Osteoblast (primary cell): ENCODE results near the gene SMARCE1. TPM values are rescaled to one million over a fixed set of nuclear protein-coding genes. Genes with fewer than 3 reads are reported as not detected.

Source experiments
- DNase-seq: peaks from one replicate; pipeline ENCODE4 v3.0.0; 2011; ENCODE audit warnings: low spot score, mixed read lengths; ENCODE audit not compliant: insufficient read length; ENCODE audit errors: missing footprints
- H2AFZ ChIP-seq: 2 replicates; pipeline ENCODE4 v1.6.0; 2011; ENCODE audit warnings: mild to moderate bottlenecking, low read length
- H3K27ac ChIP-seq: 2 replicates; pipeline ENCODE4 v1.5.1; 2011; ENCODE audit warnings: mild to moderate bottlenecking, low read depth, low read length, moderate library complexity
- H3K27me3 ChIP-seq: 2 replicates; pipeline ENCODE4 v1.6.0; 2012; ENCODE audit warnings: mild to moderate bottlenecking, control low read depth, inconsistent platforms, low read length, moderate library complexity; ENCODE audit not compliant: insufficient read depth
- H3K36me3 ChIP-seq: 2 replicates; pipeline ENCODE4 v1.5.1; 2011; ENCODE audit warnings: mild to moderate bottlenecking, low read length, control low read depth, moderate library complexity; ENCODE audit not compliant: insufficient read depth
- H3K4me1 ChIP-seq: 2 replicates; pipeline ENCODE4 v1.5.1; 2011; ENCODE audit warnings: mild to moderate bottlenecking, low read length, control low read depth, moderate library complexity; ENCODE audit not compliant: insufficient read depth
- H3K4me2 ChIP-seq: 2 replicates; pipeline ENCODE4 v1.6.0; 2011; ENCODE audit warnings: mild to moderate bottlenecking, low read length; ENCODE audit not compliant: insufficient read depth
- H3K4me3 ChIP-seq: fragments of 200-600 bp; sonication (generic); 3 replicates; pipeline ENCODE4 v1.5.1; 2012; ENCODE audit warnings: mild to moderate bottlenecking, low read length, inconsistent platforms; ENCODE audit not compliant: insufficient read depth
- H3K79me2 ChIP-seq: 2 replicates; pipeline ENCODE4 v1.6.0; 2012; ENCODE audit warnings: mild to moderate bottlenecking, low read length, control low read depth, inconsistent platforms; ENCODE audit not compliant: insufficient read depth
- H3K9me3 ChIP-seq: 2 replicates; pipeline ENCODE4 v1.5.1; 2011; ENCODE audit warnings: low read depth, low read length, control low read depth
- H4K20me1 ChIP-seq: 2 replicates; pipeline ENCODE4 v1.6.0; 2012; ENCODE audit warnings: mild to moderate bottlenecking, low read length, control low read depth; ENCODE audit not compliant: insufficient read depth
- total RNA-seq: library from RNA; depleted of rRNA; stranded (reverse); fragments of >200 nt; gene quantifications from 2 replicates; pipeline ENCODE4 v1.2.3, GENCODE V29; 2012
- TF ChIP-seq, protein P1 (sequence below): IDR thresholded peaks from 2 replicates; pipeline ENCODE4 v1.5.1; 2011; ENCODE audit warnings: mild to moderate bottlenecking, low read depth, low read length, moderate library complexity; ENCODE audit errors: extremely low read depth

The SMARCE1 gene
- total RNA-seq, 1 donor, result 101 TPM

DNA sequence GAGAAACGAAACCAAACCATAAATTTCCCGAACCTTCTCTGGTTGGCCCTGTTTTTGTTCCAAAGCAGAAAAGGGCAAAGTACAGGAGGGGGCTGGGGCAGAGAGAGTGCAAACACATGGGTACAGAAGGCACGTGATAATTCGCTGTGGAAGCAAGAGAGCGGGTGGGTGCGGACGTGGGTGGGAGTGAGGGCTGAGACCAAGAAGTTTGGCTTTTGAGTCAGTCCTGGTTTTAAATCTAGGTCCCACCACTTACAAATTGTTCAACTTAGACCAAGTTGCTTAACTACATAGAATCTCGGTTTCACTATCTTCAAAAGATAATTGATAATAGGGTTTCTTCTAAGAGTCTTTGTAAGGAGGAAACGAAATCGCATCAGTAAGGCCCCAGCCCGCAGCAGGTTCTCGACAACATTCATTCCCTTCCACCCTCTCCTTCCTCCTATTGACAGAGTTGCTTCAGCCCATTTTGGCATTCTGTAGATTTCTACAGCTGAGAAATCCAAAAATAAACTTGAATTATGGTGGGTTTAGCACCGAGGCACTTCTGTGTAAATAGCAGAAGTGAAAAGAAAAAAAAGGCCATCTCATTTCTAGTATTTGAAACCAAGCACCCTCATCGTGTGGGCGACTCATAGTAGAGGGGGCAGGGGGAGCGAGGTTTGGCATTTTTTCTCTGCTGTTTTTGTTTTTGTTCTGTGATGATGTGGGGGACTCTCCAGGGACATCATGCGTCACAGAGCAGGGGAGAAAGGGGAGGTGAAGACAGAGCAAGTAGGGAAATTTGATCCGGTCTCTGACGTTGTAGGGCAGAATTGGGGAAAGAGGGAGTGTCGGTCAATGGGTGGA, 48.8 kb downstream of the SMARCE1 start:
- H2AFZ ChIP-seq, result peak overlapping the region; percentile 75
- H3K9me3 ChIP-seq, result no peaks in the 10 kb centered on the region
- H3K4me2 ChIP-seq, result peak overlapping the region; percentile 45
- TF ChIP-seq, protein P1, sequence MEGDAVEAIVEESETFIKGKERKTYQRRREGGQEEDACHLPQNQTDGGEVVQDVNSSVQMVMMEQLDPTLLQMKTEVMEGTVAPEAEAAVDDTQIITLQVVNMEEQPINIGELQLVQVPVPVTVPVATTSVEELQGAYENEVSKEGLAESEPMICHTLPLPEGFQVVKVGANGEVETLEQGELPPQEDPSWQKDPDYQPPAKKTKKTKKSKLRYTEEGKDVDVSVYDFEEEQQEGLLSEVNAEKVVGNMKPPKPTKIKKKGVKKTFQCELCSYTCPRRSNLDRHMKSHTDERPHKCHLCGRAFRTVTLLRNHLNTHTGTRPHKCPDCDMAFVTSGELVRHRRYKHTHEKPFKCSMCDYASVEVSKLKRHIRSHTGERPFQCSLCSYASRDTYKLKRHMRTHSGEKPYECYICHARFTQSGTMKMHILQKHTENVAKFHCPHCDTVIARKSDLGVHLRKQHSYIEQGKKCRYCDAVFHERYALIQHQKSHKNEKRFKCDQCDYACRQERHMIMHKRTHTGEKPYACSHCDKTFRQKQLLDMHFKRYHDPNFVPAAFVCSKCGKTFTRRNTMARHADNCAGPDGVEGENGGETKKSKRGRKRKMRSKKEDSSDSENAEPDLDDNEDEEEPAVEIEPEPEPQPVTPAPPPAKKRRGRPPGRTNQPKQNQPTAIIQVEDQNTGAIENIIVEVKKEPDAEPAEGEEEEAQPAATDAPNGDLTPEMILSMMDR, result no peak
- H3K4me1 ChIP-seq, result peaks cover 12% of the 10 kb centered on the region
- no peaks in the 10 kb centered on the region for H3K79me2 ChIP-seq
- H3K27ac ChIP-seq, result peak overlapping the region; percentile 17
- peak overlapping the region; percentile 36 for H3K4me3 ChIP-seq
- no peaks in the 10 kb centered on the region for H3K36me3 ChIP-seq
- H3K27me3 ChIP-seq, result peaks cover 4% of the 10 kb centered on the region
- DNase-seq, result peak; percentile 91
- no peaks in the 10 kb centered on the region for H4K20me1 ChIP-seq

DNA sequence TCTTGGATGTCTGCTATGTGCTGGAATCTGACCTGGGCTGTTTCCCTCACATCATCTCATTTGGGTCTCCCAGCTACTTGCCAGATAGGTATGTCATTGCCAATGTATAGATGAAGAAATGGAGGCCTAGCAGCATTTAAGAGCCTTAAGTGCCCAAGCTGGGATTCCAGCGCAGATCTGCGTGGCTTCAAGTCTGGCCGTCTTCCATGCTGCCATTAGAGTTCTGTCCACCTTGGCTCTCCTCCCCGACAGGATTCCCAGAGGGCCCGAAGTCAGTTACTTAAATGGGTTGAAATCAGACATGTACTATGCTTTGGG, 49.4 kb downstream of the SMARCE1 start:
- Histone ChIP-seq H3K79me2 (no peaks in the 10 kb centered on the region), H3K9me3 (no peaks in the 10 kb centered on the region), H2AFZ (peak overlapping the region; percentile 75), H3K27ac (no peak overlapping the region), H3K27me3 (peaks cover 4% of the 10 kb centered on the region), H3K36me3 (no peaks in the 10 kb centered on the region), H3K4me1 (peaks cover 12% of the 10 kb centered on the region), H3K4me3 (no peak overlapping the region), H4K20me1 (no peaks in the 10 kb centered on the region), H3K4me2 (peak overlapping the region; percentile 45)
- DNase-seq, result no peak
- TF ChIP-seq, protein P1, result no peak

DNA sequence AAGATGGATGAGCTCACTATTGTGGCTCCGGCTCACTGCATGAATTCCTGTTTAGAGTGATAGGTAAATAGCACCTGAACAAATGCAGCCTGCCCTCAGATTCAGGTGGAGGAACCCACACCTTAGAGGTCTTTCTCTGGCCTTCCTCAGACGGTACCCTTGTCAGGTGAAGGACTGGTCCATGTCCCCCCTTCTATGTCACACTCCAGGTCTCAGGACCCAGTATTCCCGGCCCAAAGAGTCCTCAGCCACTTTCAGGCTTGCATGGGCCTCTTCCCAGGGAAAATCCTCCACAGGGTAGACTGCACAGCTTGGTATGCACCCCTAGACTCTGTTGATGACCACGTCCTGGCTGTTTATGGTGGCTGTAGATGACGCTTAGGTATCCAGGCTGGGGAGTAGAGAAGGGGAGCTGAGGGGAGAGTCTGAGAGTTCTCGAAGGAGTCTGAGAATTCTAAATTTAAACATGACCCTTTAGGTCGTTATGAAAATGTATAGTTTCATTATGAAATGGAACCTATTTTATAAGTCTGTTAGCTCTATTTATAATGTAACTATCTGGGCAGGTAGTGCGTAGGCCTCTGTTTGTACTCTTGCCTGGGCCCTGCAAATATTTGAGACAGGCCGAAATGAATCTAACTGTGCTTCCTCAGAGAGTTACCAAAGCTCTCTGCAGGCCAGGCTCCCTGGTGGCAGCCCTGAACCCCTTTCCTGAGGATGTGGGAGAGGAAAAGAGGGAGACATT, 49.9 kb downstream of the SMARCE1 start:
- H4K20me1 ChIP-seq, result no peaks in the 10 kb centered on the region
- H3K27me3 ChIP-seq, result peaks cover 4% of the 10 kb centered on the region
- H2AFZ ChIP-seq, result peak overlapping the region; percentile 75
- DNase-seq, result no peak
- no peak overlapping the region for H3K4me3 ChIP-seq
- TF ChIP-seq, protein P1, result no peak
- H3K9me3 ChIP-seq, result no peaks in the 10 kb centered on the region
- no peak overlapping the region for H3K4me2 ChIP-seq
- H3K27ac ChIP-seq, result no peak overlapping the region
- peaks cover 12% of the 10 kb centered on the region for H3K4me1 ChIP-seq
- H3K79me2 ChIP-seq, result no peaks in the 10 kb centered on the region
- no peaks in the 10 kb centered on the region for H3K36me3 ChIP-seq

DNA sequence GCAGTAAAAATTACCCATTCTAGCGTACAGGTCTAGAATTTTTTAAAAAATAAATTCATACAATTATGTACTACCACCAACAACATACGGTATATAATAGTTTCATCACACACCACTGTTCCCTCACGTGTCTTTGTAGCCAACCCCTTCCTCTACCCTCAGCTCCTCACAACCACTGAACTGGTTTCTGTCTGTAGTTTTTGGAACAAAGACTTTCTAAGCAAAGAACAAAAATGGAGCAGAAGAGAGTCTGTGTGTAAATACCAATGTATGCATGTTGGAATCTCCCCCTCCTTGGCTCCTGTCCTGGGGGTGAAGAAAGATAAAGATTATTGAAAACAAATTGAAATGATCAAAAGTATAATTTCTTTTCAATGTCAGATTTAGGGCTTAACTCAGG, 50.5 kb downstream of the SMARCE1 start:
- Histone ChIP-seq H3K27ac (no peak overlapping the region), H3K27me3 (peaks cover 4% of the 10 kb centered on the region)
- TF ChIP-seq, protein P1, result no peak

More for the DNA sequence above, 50.5 kb downstream of the SMARCE1 start:
- H4K20me1 ChIP-seq, result no peaks in the 10 kb centered on the region
- no peaks in the 10 kb centered on the region for H3K36me3 ChIP-seq
- H3K79me2 ChIP-seq, result no peaks in the 10 kb centered on the region
- no peak for DNase-seq
- no peak overlapping the region for H3K4me3 ChIP-seq
- H3K4me1 ChIP-seq, result peaks cover 12% of the 10 kb centered on the region
- H2AFZ ChIP-seq, result no peak overlapping the region
- no peaks in the 10 kb centered on the region for H3K9me3 ChIP-seq
- H3K4me2 ChIP-seq, result no peak overlapping the region
